ENCODE results near the gene LYPD6.

Gene LYPD6

DNA sequence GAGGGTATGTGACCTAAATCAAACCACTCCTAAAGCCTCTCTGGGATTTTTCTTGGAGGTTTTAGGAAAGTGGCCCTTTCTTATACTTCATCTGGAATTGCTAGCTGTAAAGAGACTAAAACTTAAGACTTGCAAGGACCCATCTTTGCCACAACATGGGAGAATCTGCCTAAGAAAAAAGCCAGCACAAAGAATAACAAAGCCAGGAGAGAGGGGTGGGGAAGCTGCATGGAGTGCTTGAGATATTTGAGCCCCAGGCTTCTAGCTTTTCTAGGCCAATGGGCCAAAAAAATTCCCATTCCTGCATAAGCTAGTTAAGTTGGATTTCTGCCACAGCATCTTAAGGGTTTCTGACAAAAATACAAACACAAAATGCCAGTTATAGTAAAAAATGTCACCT, 38.5 kb upstream of the LYPD6 start:
- Histone ChIP-seq H3K4me1 (ENCODE audit: low read length) (no peaks in the 10 kb centered on the region), H3K79me2 (ENCODE audit: low read length) (no peaks in the 10 kb centered on the region), H3F3A (ENCODE audit: insufficient read depth, low read length) (no peaks in the 10 kb centered on the region), H3K9me2 (replicated peaks; ENCODE audit: insufficient read depth, low read length) (no peaks in the 10 kb centered on the region), H3K27ac (ENCODE audit: low read length) (no peak overlapping the region), H3K36me3 (replicated peaks; ENCODE audit: insufficient read depth, low read length) (no peaks in the 10 kb centered on the region), H3K4me2 (ENCODE audit: low read depth, low read length) (no peak overlapping the region), H4K20me1 (ENCODE audit: insufficient read depth, low read length) (no peaks in the 10 kb centered on the region), H3K4me3 (ENCODE audit: low read length) (no peak overlapping the region), H2AFZ (ENCODE audit: low read length) (no peak overlapping the region), H3K9ac (ENCODE audit: low read length) (no peak overlapping the region), H3K9me3 (replicated peaks; ENCODE audit: insufficient read depth, low read length) (no peaks in the 10 kb centered on the region), H3K27me3 (replicated peaks; ENCODE audit: insufficient read depth, low read length) (no peaks in the 10 kb centered on the region)
- DNase-seq = no peak
- TF ChIP-seq, protein P1, sequence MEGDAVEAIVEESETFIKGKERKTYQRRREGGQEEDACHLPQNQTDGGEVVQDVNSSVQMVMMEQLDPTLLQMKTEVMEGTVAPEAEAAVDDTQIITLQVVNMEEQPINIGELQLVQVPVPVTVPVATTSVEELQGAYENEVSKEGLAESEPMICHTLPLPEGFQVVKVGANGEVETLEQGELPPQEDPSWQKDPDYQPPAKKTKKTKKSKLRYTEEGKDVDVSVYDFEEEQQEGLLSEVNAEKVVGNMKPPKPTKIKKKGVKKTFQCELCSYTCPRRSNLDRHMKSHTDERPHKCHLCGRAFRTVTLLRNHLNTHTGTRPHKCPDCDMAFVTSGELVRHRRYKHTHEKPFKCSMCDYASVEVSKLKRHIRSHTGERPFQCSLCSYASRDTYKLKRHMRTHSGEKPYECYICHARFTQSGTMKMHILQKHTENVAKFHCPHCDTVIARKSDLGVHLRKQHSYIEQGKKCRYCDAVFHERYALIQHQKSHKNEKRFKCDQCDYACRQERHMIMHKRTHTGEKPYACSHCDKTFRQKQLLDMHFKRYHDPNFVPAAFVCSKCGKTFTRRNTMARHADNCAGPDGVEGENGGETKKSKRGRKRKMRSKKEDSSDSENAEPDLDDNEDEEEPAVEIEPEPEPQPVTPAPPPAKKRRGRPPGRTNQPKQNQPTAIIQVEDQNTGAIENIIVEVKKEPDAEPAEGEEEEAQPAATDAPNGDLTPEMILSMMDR (IDR thresholded peaks at IDR 0.05; ENCODE audit: low read length) = no peak
- TF ChIP-seq EZH2 (optimal IDR thresholded peaks at IDR 0.05; ENCODE audit: low read depth, low read length) (no peak), EZH2phosphoT487 (IDR thresholded peaks at IDR 0.05; ENCODE audit: low read length) (no peak)

DNA sequence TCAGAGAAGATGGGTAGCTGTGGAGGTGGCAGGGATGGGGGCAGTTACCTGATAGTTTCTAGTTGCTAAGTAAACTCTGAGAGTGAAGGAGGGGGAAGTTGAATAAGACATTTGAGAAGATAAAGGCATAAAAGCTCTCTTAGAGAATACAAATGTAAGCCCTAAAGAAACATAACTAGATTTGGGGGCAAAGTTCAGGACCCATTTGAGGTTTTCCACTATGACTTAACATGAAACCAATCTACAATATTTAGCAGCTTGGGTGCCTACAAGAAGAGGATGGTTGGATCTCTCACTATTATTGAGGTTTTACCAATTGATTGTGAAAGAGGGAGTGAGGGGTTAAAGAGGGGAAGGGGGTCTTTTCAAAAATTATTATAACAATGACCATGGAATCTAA, 34.4 kb upstream of the LYPD6 start:
- no peaks in the 10 kb centered on the region for H3K27me3 ChIP-seq (replicated peaks; ENCODE audit: insufficient read depth, low read length)

DNA sequence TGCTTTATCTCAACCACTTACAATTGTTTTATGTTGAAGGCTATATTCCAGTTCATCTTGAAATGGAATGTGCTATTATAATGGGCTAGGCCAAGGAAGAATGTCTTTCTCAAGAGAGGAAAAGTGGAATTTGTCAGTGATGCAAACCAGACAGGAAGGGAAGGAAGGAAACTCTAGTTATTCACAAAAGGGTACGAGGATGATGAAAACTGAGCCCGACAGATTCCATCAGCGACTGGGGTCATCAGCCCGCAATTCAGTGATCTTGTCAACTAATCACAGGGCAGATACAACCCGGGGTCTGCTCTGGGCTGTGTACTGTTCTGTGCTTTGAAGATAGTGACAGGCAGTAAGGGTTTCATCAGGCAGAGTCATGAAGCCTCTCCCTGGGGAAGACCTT, 23.4 kb upstream of the LYPD6 start:
- H3K9me3 ChIP-seq (replicated peaks; ENCODE audit: insufficient read depth, low read length) = no peaks in the 10 kb centered on the region
- H3K27me3 ChIP-seq (replicated peaks; ENCODE audit: insufficient read depth, low read length) = no peaks in the 10 kb centered on the region
- no peaks in the 10 kb centered on the region for H3F3A ChIP-seq (ENCODE audit: insufficient read depth, low read length)
- H3K4me1 ChIP-seq (ENCODE audit: low read length) = no peaks in the 10 kb centered on the region
- no peak overlapping the region for H3K4me3 ChIP-seq (ENCODE audit: low read length)
- H3K9me2 ChIP-seq (replicated peaks; ENCODE audit: insufficient read depth, low read length) = no peaks in the 10 kb centered on the region
- H3K27ac ChIP-seq (ENCODE audit: low read length) = no peak overlapping the region
- no peaks in the 10 kb centered on the region for H3K79me2 ChIP-seq (ENCODE audit: low read length)
- no peak overlapping the region for H3K4me2 ChIP-seq (ENCODE audit: low read depth, low read length)
- no peak overlapping the region for H2AFZ ChIP-seq (ENCODE audit: low read length)
- TF ChIP-seq EZH2 (optimal IDR thresholded peaks at IDR 0.05; ENCODE audit: low read depth, low read length) = no peak
- TF ChIP-seq EZH2phosphoT487 (IDR thresholded peaks at IDR 0.05; ENCODE audit: low read length) = no peak
- TF ChIP-seq, protein P1 (IDR thresholded peaks at IDR 0.05; ENCODE audit: low read length) = no peak
- DNase-seq = no peak
- H3K9ac ChIP-seq (ENCODE audit: low read length) = no peak overlapping the region
- H3K36me3 ChIP-seq (replicated peaks; ENCODE audit: insufficient read depth, low read length) = no peaks in the 10 kb centered on the region
- no peaks in the 10 kb centered on the region for H4K20me1 ChIP-seq (ENCODE audit: insufficient read depth, low read length)

More for the DNA sequence above, 34.4 kb upstream of the LYPD6 start:
- H3K36me3 ChIP-seq (replicated peaks; ENCODE audit: insufficient read depth, low read length) = no peaks in the 10 kb centered on the region
- no peaks in the 10 kb centered on the region for H3K79me2 ChIP-seq (ENCODE audit: low read length)
- H3K9ac ChIP-seq (ENCODE audit: low read length) = no peak overlapping the region
- TF ChIP-seq EZH2 (optimal IDR thresholded peaks at IDR 0.05; ENCODE audit: low read depth, low read length) (no peak), EZH2phosphoT487 (IDR thresholded peaks at IDR 0.05; ENCODE audit: low read length) (no peak)
- TF ChIP-seq, protein P1 (IDR thresholded peaks at IDR 0.05; ENCODE audit: low read length) = no peak
- H3K4me3 ChIP-seq (ENCODE audit: low read length) = no peak overlapping the region
- no peak overlapping the region for H3K27ac ChIP-seq (ENCODE audit: low read length)
- no peaks in the 10 kb centered on the region for H3F3A ChIP-seq (ENCODE audit: insufficient read depth, low read length)
- no peaks in the 10 kb centered on the region for H3K4me1 ChIP-seq (ENCODE audit: low read length)
- H3K4me2 ChIP-seq (ENCODE audit: low read depth, low read length) = no peak overlapping the region
- no peak overlapping the region for H2AFZ ChIP-seq (ENCODE audit: low read length)
- no peaks in the 10 kb centered on the region for H3K9me2 ChIP-seq (replicated peaks; ENCODE audit: insufficient read depth, low read length)
- H3K9me3 ChIP-seq (replicated peaks; ENCODE audit: insufficient read depth, low read length) = no peaks in the 10 kb centered on the region
- no peaks in the 10 kb centered on the region for H4K20me1 ChIP-seq (ENCODE audit: insufficient read depth, low read length)
- no peak for DNase-seq

Measured in MM.1S (cell line).